GM19463 (cell line): ENCODE measurements around the gene PRSS56.

ENCODE experiments used
- ATAC-seq: cut with Tn5 transposase; IDR thresholded peaks from one replicate; pipeline ENCODE4 v1.9.1; 2021; ENCODE audit warnings: mild to moderate bottlenecking, moderate library complexity; ENCODE audit not compliant: unreplicated experiment

Gene PRSS56

DNA sequence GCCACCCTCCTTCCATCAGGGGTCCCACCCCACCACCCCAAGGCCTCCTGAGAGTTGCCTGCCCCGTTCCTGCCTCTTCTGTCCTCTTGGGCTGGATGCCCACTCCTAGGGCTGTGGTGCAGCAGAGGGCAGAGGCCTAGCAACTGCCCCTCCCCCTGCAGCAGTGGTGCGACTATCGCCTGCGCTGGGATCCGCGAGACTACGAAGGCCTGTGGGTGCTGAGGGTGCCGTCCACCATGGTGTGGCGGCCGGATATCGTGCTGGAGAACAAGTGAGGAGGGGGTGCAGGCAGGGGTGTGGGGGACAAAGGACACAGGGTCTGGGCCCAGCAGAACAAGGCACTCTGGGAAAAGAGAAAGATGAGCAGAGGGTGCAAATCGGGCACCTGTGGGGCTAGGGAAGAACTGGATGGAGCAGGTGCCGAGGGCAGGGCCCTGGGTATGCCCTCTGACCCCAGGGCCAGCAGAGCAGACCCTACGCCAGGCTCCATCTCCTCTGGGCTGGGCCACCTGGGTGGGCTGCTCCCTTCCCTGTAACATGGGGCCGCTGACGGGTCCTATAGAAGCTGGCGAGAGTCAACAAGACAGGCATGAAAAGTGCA, 20.4 kb downstream of the PRSS56 start:
- no peak for ATAC-seq

GRCh38 chr2:232541195-232541960, 21.2 kb downstream of the PRSS56 start:
- no peak for ATAC-seq

GRCh38 chr2:232541961-232542714, 21.9 kb downstream of the PRSS56 start:
- ATAC-seq = no peak

- no peak for ATAC-seq
Measured at GRCh38 chr2:232542715-232543467, 22.7 kb downstream of the PRSS56 start.

- ATAC-seq = no peak
Measured at GRCh38 chr2:232543491-232543890, 23.3 kb downstream of the PRSS56 start.

DNA sequence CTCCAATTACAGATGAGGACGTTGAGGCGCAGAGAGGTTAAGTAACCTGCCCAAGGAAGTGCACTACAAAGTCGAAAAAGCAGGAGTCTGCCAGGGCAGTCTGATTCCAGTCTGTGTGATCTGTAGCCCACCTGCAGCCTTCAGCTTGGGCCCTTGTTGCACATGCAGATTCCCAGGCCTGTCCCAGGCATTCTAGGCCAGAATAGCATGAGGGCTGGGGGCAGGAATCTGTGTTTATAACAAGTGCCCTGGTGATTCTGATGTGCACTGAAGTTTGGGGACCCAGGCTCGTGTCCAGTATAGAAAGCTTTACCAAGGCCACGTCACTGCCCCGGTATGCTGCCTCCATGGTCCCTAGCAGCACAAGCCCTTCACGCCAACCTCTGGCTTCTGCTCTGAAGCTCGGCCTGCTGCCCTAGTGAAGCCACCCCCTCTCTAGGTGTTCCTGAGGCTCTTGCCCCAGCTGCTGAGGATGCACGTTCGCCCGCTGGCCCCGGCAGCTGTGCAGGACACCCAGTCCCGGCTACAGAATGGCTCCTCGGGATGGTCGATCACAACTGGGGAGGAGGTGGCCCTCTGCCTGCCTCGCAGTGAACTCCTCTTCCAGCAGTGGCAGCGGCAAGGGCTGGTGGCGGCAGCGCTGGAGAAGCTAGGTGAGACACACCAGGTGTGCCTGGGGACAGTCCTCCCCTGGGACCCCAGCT, 23.9 kb downstream of the PRSS56 start:
- ATAC-seq = no peak

DNA sequence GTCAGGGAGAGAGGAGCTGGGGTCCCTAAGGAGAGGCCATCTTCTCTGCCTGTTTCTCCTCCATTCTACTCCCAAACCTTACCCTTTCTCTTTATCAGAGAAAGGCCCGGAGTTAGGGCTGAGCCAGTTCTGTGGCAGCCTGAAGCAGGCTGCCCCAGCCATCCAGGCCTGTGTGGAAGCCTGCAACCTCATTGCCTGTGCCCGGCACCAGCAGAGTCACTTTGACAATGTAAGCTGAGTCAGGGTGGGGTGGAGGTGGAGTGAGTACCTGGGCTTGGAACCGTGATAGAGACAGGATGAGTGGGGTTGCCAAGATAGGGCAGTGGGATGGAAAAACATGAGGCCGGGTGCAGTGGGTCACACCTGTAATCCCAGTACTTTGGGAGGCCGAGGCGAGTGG, 24.5 kb downstream of the PRSS56 start:
- ATAC-seq = no peak

GRCh38 chr2:232545511-232546375, 25.6 kb downstream of the PRSS56 start:
- ATAC-seq = no peak

DNA sequence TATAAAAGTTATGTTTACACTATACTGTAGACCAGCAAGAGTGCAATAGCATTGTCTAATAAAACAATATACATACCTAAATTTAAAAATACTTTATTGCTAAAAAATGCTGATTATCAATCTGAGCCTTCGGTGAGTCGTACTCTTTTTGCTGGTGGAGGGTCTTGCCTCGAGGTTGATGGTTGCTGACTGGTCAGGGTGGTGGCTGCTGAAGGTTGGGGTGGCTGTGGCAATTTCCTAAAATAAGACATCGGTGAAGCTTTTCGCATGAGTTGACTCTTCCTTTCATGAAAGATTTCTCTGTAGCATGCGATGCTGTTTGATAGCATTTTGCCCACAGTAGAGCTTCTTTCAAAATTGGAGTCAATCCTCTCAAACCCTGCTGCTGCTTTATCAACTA, 27.8 kb downstream of the PRSS56 start:
- ATAC-seq = no peak

GRCh38 chr2:232549655-232550353, 29.6 kb downstream of the PRSS56 start:
- ATAC-seq = no peak

- ATAC-seq = peak; percentile 95
Measured at GRCh38 chr2:232550354-232551249, 30.4 kb downstream of the PRSS56 start, which contains the start of the genes EIF4E2 and TIGD1. Gene EIF4E2, plus strand, starts transcription at chr2:232550689. Its CDS starts 36 bp downstream, at chr2:232550725. Gene TIGD1, minus strand, starts transcription at chr2:232550557. Its CDS starts 675 bp downstream, at chr2:232549882.

DNA sequence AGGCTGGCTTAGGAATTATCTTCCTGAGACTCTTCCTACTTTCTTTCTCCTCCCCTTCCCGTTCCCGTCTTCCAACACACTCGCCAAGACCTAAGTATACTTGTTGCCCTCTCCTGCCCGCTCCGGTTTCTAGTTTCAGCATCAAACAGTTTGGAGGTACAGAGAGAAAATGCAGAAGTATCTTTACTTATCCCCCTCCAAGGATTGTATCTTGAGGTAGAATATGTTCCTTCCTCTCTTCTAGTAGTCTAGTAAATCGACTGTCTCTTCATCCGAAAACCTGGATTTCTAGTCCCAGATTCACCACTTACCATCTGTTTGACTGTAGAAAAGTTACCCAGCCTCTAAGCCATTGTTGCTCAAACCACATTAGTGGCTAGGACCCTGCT, 31.1 kb downstream of the PRSS56 start:
- no peak for ATAC-seq

GRCh38 chr2:232551776-232552175, 31.6 kb downstream of the PRSS56 start:
- ATAC-seq = no peak

DNA sequence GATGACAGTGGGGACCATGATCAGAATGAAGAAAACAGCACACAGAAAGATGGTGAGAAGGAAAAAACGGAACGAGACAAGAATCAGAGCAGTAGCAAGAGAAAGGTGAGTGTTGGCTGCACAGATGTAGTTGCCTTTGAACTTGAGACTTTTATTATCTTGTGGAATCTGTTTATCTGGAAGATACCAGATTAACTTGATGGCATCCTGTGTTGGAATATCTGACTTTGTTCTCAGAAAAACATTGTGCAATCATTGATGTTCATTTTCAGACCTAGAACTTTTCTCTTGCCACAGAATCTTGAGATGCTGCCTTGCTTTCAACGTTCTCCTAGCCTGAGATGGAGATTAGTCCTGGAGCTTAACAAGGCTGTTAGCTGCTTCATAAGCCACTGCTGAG, 36.2 kb downstream of the PRSS56 start:
- no peak for ATAC-seq

DNA sequence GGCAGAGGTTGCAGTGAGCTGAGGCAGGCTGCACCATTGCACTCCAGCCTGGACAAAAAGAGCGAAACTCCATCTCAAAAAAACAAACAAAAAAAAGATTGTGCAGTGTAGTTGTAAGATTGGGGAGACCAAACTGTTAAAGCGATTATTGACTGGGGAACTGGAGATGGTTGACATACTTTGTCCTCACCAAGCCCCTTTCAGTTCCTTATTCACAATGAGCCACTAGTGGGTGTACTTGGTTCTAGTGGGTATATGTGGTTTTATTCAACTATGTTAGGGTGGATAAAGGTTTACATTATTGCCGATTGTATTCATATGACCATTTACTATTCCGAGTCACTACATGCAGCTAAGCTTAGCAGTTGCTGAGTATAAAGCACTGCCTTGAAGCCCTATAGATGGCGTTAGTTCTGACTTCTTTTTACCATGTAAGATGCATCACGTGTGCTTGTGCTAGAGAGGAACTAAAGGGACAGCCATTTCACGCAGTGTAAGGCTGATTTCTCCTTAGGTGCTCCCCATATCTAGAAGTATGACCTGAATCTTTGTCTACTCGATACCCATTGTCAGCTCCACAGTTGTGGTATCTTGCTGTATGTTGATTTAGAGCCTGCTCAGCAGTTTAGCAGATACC, 42.4 kb downstream of the PRSS56 start:
- no peak for ATAC-seq

- no peak for ATAC-seq
Measured at GRCh38 chr2:232563580-232563979, 43.4 kb downstream of the PRSS56 start.

GRCh38 chr2:232567721-232568120, 47.5 kb downstream of the PRSS56 start:
- ATAC-seq = no peak
